HepG2 (cell line): ENCODE data around the gene SIRT7. TPM values are rescaled to one million over a fixed set of nuclear protein-coding genes. Genes with fewer than 3 reads are reported as not detected.

Experiments used
- AKAP8 ChIP-seq: sonication (generic); formaldehyde crosslinking; IDR thresholded peaks from 2 replicates; pipeline ENCODE4 v1.5.1; 2020; ENCODE audit warnings: mild to moderate bottlenecking, missing genetic modification reagents
- ATF7-NPFF ChIP-seq: sonication (generic); formaldehyde crosslinking; IDR thresholded peaks from 2 replicates; pipeline ENCODE4 v1.8.1; 2023; ENCODE audit warnings: mild to moderate bottlenecking, low read depth, missing genetic modification reagents, moderate library complexity
- BCL6 ChIP-seq: IDR thresholded peaks from 2 replicates; pipeline ENCODE4 v1.6.1; 2016; ENCODE audit warnings: missing genetic modification reagents, missing compliant biosample characterization
- BHLHE40 ChIP-seq: IDR thresholded peaks from 2 replicates; pipeline ENCODE4 v1.6.1; 2011; ENCODE audit warnings: low read length, improper control_type of control experiment
- CCAR2 ChIP-seq: fragments of 200-400 bp; formaldehyde crosslinking; optimal IDR thresholded peaks from 2 replicates; pipeline ENCODE3; 2018; ENCODE audit warnings: low read depth, mild to moderate bottlenecking, low read length, moderate library complexity
- KLF12 ChIP-seq: sonication (generic); formaldehyde crosslinking; IDR thresholded peaks from 2 replicates; pipeline ENCODE4 v1.4.0; 2020; ENCODE audit warnings: missing genetic modification reagents, borderline replicate concordance
- MTF1 ChIP-seq: sonication (generic); formaldehyde crosslinking; IDR thresholded peaks from 2 replicates; pipeline ENCODE4 v1.5.0; 2020; ENCODE audit warnings: missing genetic modification reagents
- SALL1 ChIP-seq: sonication (generic); formaldehyde crosslinking; IDR thresholded peaks from 2 replicates; pipeline ENCODE4 v1.8.0; 2022; ENCODE audit warnings: mild to moderate bottlenecking, missing genetic modification reagents
- TCF7 ChIP-seq: sonication (generic); IDR thresholded peaks from 2 replicates; pipeline ENCODE4 v1.6.1; 2016; ENCODE audit warnings: antibody characterized with exemption, low read depth
- ZNF251 ChIP-seq: sonication (generic); formaldehyde crosslinking; IDR thresholded peaks from 2 replicates; pipeline ENCODE4 v1.9.0; 2021; ENCODE audit warnings: mild to moderate bottlenecking, missing genetic modification reagents
- polyA plus RNA-seq, 8 experiments: library from polyadenylated mRNA; depleted of rRNA in 3 of 8; stranded (reverse) in 7 of 8; unstranded in 1 of 8; fragments of >200 nt; fragmentation: Illumina TruSeq in 4 of 8; extraction: Trizol in 4 of 8; gene quantifications; 2 replicates each; pipeline versions ENCODE4 v1.2.1 to v1.2.3, GENCODE V29; 2011 to 2016; ENCODE audit warnings: low read depth in 4 of 8, missing spikeins in 1 of 8, mixed read lengths in 1 of 8; ENCODE audit not compliant: insufficient read depth in 1 of 8
- total RNA-seq, 5 experiments: library from RNA; depleted of rRNA; stranded (reverse); fragments of >200 nt; fragmentation: Illumina TruSeq; extraction: Trizol; gene quantifications; 2 replicates each; pipeline ENCODE4 v1.2.3, GENCODE V29; 2016; ENCODE audit warnings: low read depth in 1 of 5
- TF ChIP-seq, protein P1 (sequence below): sonication (generic); formaldehyde crosslinking; IDR thresholded peaks from 2 replicates; pipeline ENCODE4 v1.4.0; 2020; ENCODE audit warnings: missing genetic modification reagents
- TF ChIP-seq, protein P2 (sequence below): sonication (generic); formaldehyde crosslinking; IDR thresholded peaks from 2 replicates; pipeline ENCODE4 v1.8.1; 2023; ENCODE audit warnings: mild to moderate bottlenecking, moderate library complexity, missing genetic modification reagents
- TF ChIP-seq, protein P3 (sequence below): sonication (generic); formaldehyde crosslinking; IDR thresholded peaks from 2 replicates; pipeline ENCODE4 v1.5.1; 2020; ENCODE audit warnings: missing genetic modification reagents, mild to moderate bottlenecking, borderline replicate concordance

SIRT7 gene
- total and polyA plus RNA-seq, 2 of the 13 experiments (the other 11 are each of a cell fraction or from before 2014, with no cell fraction given): 8.3 to 24.8 TPM

DNA sequence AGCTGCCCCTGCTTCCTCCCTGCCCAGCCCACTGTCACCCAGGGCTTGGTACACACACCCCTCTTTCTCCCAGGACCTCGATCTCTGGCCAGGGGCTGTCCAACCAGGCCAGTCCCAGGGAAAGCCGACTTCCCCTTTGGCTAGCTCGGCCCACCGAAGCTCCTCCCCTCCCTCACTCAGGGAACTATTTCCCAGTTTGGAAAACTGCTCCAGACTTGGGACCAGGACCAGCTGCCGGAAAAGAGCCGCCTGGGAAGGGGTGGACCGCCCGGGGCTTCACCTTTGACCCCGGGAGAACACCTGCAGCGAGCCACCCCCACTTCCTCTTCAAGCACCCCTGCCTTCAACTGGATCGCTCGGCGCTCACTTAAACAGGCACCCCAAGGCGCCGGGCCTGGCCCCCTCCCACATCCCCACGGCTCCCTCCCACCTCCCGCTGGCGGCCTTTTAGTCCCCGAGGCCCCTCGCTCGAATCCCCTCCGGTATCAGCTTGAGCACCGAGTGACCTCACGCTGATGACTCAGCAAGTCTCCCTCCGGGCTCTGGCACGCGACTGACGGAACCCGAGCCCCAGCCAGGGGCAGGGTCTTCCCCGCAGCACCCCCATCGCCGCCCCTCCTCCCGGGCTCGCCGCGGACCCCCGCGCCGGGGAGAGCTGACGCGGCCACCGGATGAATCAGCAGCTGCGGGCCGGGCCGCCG is 8.6 kb upstream of the SIRT7 start (continued):
- TF ChIP-seq AKAP8 (CRISPR knock-in tag): 0 out of 2 replicates have a peak, but pooled peaks have one; percentile 24
- TF ChIP-seq, protein P1, sequence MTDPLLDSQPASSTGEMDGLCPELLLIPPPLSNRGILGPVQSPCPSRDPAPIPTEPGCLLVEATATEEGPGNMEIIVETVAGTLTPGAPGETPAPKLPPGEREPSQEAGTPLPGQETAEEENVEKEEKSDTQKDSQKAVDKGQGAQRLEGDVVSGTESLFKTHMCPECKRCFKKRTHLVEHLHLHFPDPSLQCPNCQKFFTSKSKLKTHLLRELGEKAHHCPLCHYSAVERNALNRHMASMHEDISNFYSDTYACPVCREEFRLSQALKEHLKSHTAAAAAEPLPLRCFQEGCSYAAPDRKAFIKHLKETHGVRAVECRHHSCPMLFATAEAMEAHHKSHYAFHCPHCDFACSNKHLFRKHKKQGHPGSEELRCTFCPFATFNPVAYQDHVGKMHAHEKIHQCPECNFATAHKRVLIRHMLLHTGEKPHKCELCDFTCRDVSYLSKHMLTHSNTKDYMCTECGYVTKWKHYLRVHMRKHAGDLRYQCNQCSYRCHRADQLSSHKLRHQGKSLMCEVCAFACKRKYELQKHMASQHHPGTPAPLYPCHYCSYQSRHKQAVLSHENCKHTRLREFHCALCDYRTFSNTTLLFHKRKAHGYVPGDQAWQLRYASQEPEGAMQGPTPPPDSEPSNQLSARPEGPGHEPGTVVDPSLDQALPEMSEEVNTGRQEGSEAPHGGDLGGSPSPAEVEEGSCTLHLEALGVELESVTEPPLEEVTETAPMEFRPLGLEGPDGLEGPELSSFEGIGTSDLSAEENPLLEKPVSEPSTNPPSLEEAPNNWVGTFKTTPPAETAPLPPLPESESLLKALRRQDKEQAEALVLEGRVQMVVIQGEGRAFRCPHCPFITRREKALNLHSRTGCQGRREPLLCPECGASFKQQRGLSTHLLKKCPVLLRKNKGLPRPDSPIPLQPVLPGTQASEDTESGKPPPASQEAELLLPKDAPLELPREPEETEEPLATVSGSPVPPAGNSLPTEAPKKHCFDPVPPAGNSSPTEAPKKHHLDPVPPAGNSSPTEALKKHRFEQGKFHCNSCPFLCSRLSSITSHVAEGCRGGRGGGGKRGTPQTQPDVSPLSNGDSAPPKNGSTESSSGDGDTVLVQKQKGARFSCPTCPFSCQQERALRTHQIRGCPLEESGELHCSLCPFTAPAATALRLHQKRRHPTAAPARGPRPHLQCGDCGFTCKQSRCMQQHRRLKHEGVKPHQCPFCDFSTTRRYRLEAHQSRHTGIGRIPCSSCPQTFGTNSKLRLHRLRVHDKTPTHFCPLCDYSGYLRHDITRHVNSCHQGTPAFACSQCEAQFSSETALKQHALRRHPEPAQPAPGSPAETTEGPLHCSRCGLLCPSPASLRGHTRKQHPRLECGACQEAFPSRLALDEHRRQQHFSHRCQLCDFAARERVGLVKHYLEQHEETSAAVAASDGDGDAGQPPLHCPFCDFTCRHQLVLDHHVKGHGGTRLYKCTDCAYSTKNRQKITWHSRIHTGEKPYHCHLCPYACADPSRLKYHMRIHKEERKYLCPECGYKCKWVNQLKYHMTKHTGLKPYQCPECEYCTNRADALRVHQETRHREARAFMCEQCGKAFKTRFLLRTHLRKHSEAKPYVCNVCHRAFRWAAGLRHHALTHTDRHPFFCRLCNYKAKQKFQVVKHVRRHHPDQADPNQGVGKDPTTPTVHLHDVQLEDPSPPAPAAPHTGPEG (CRISPR knock-in tag): no peak
- no peak for TF ChIP-seq CCAR2
- TF ChIP-seq, protein P2, sequence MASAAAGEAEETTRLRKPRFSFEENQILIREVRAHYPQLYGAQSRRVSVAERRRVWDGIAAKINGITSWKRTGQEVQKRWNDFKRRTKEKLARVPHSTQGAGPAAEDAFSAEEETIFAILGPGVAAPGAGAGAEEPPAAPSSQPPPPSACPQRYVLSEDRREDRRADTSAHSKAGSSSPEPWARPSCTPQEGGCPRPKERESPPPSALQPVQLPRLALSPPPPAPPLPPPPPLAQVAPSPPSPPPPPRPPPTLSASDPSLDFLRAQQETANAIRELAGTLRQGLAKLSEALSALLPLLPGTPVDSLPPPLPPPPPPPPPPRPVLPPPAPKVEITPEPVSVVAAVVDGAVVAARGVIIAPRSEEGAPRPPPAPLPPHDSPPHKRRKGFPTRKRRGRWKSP (CRISPR knock-in tag): peak; percentile 77; the same call in 1 of the 2 replicates
- TF ChIP-seq MTF1 (CRISPR knock-in tag): no peak
- TF ChIP-seq, protein P3, sequence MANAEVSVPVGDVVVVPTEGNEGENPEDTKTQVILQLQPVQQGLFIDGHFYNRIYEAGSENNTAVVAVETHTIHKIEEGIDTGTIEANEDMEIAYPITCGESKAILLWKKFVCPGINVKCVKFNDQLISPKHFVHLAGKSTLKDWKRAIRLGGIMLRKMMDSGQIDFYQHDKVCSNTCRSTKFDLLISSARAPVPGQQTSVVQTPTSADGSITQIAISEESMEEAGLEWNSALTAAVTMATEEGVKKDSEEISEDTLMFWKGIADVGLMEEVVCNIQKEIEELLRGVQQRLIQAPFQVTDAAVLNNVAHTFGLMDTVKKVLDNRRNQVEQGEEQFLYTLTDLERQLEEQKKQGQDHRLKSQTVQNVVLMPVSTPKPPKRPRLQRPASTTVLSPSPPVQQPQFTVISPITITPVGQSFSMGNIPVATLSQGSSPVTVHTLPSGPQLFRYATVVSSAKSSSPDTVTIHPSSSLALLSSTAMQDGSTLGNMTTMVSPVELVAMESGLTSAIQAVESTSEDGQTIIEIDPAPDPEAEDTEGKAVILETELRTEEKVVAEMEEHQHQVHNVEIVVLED (CRISPR knock-in tag): peak; percentile 61; the same call in 1 of the 2 replicates
- no peak for TF ChIP-seq KLF12 (CRISPR knock-in tag)
- no peak for TF ChIP-seq TCF7
- TF ChIP-seq SALL1: peak; percentile 64
- peak; percentile 85 for TF ChIP-seq BHLHE40
- TF ChIP-seq BCL6 (CRISPR knock-in tag): no peak; the same call in 1 of the 2 replicates
- TF ChIP-seq ZNF251 (CRISPR knock-in tag): no peak
- no peak; the same call in 1 of the 2 replicates for TF ChIP-seq ATF7-NPFF
